Neural cell (in vitro differentiated cells): ENCODE measurements around the gene TMEM63B. TPM values are rescaled to one million over a fixed set of nuclear protein-coding genes. Genes with fewer than 3 reads are reported as not detected.

Experiments
- H2AFZ ChIP-seq: fragments of 200-600, 300-800 bp; sonication (generic), shearing (Covaris generic); 2 replicates; pipeline ENCODE4 v1.6.0; 2014; ENCODE audit warnings: low read depth, mild to moderate bottlenecking, antibody characterized with exemption, low read length, moderate library complexity
- H3F3A ChIP-seq: fragments of 200-600 bp; shearing (Covaris generic); 2 replicates; pipeline ENCODE4 v1.6.1; 2016; ENCODE audit warnings: mild to moderate bottlenecking, moderate library complexity, mixed read lengths, antibody characterized with exemption, low read length; ENCODE audit not compliant: insufficient read depth, poor library complexity, severe bottlenecking
- H3K27ac ChIP-seq: fragments of 200-600, 300-800 bp; sonication (generic), shearing (Covaris generic); 2 replicates; pipeline ENCODE4 v1.5.1; 2014; ENCODE audit warnings: mild to moderate bottlenecking, low read length, moderate library complexity
- H3K27me3 ChIP-seq: fragments of 300-800, 200-600 bp; sonication (generic), shearing (Covaris generic); 2 replicates; pipeline ENCODE4 v1.6.0; 2014; ENCODE audit warnings: mild to moderate bottlenecking, low read depth, low read length, moderate library complexity; ENCODE audit not compliant: insufficient read depth
- H3K36me3 ChIP-seq: fragments of 300-800, 200-600 bp; sonication (generic), shearing (Covaris generic); 2 replicates; pipeline ENCODE4 v1.5.1; 2014; ENCODE audit warnings: mild to moderate bottlenecking, antibody characterized with exemption, low read length, moderate library complexity; ENCODE audit not compliant: insufficient read depth
- H3K4me2 ChIP-seq: fragments of 300-800, 200-600 bp; sonication (generic), shearing (Covaris generic); 2 replicates; pipeline ENCODE4 v1.6.0; 2014; ENCODE audit warnings: mild to moderate bottlenecking, low read length
- H3K4me3 ChIP-seq: fragments of 300-800, 200-600 bp; sonication (generic), shearing (Covaris generic); 2 replicates; pipeline ENCODE4 v1.5.1; 2014; ENCODE audit warnings: mild to moderate bottlenecking, low read length, moderate library complexity
- H3K79me2 ChIP-seq: fragments of 200-600 bp; shearing (Covaris generic); replicated peaks from 2 replicates; pipeline ENCODE4 v1.6.0; 2014; ENCODE audit warnings: mild to moderate bottlenecking, low read length, moderate library complexity; ENCODE audit not compliant: insufficient read depth
- H3K9ac ChIP-seq: fragments of 300-800, 200-600 bp; sonication (generic), shearing (Covaris generic); 2 replicates; pipeline ENCODE4 v1.6.1; 2016; ENCODE audit warnings: mild to moderate bottlenecking, low read length, mixed read lengths
- H3K9me2 ChIP-seq: fragments of 200-600 bp; shearing (Covaris generic); 2 replicates; pipeline ENCODE4 v1.6.1; 2016; ENCODE audit warnings: mild to moderate bottlenecking, low read length, mixed read lengths; ENCODE audit not compliant: insufficient read depth
- H3K9me3 ChIP-seq: fragments of 200-600, 300-800 bp; sonication (generic), shearing (Covaris generic); 2 replicates; pipeline ENCODE4 v1.6.1; 2016; ENCODE audit warnings: mild to moderate bottlenecking, mixed run types, low read length, moderate library complexity, mixed read lengths
- H4K20me1 ChIP-seq: fragments of 200-600 bp; shearing (Covaris generic); 2 replicates; pipeline ENCODE4 v1.6.1; 2016; ENCODE audit warnings: mild to moderate bottlenecking, mixed run types; ENCODE audit not compliant: insufficient read depth
- CTCF ChIP-seq: fragments of 450-650 bp; IDR thresholded peaks from 2 replicates; pipeline ENCODE4 v1.5.1; 2014; ENCODE audit warnings: antibody characterized with exemption, mild to moderate bottlenecking, moderate library complexity; ENCODE audit not compliant: poor library complexity, severe bottlenecking
- EP300 ChIP-seq: fragments of 450-650 bp; conservative IDR thresholded peaks from 2 replicates; pipeline ENCODE4 v1.6.1; 2014; ENCODE audit warnings: antibody characterized with exemption, mild to moderate bottlenecking, moderate library complexity; ENCODE audit not compliant: poor library complexity, severe bottlenecking
- EZH2 ChIP-seq: fragments of 200-600, 300-800 bp; shearing (Covaris generic), sonication (generic); IDR thresholded peaks from 2 replicates; pipeline ENCODE4 v1.6.1; 2014; ENCODE audit warnings: antibody characterized with exemption, low read length, borderline replicate concordance, mild to moderate bottlenecking; ENCODE audit not compliant: insufficient read depth, poor library complexity, severe bottlenecking
- MXI1 ChIP-seq: fragments of 450-650 bp; conservative IDR thresholded peaks from 2 replicates; pipeline ENCODE4 v1.6.1; 2014; ENCODE audit warnings: antibody characterized with exemption, mild to moderate bottlenecking; ENCODE audit not compliant: poor library complexity, severe bottlenecking
- POLR2AphosphoS5 ChIP-seq: IDR thresholded peaks from 2 replicates; pipeline ENCODE4 v1.6.1; 2012
- RAD21 ChIP-seq: fragments of 450-650 bp; conservative IDR thresholded peaks from 2 replicates; pipeline ENCODE4 v1.6.1; 2014; ENCODE audit warnings: antibody characterized with exemption, mild to moderate bottlenecking, moderate library complexity
- REST ChIP-seq: IDR thresholded peaks from 2 replicates; pipeline ENCODE4 v1.6.1; 2012; ENCODE audit warnings: borderline replicate concordance
- SMC3 ChIP-seq: fragments of 450-650 bp; conservative IDR thresholded peaks from 2 replicates; pipeline ENCODE4 v1.6.1; 2014; ENCODE audit warnings: antibody characterized with exemption, mild to moderate bottlenecking, moderate library complexity; ENCODE audit not compliant: poor library complexity
- TAF1 ChIP-seq: IDR thresholded peaks from 2 replicates; pipeline ENCODE4 v1.6.1; 2012; ENCODE audit warnings: low read depth
- polyA plus RNA-seq: library from polyadenylated mRNA; depleted of rRNA; stranded (reverse); fragments of >200 nt; gene quantifications from 2 replicates; pipeline ENCODE4 v1.2.3, GENCODE V29; 2014

The TMEM63B gene
- polyA plus RNA-seq, 1 donor from 2014 or later = 49.9 TPM

GRCh38 chr6:44110005-44110676 lies 17.2 kb upstream of the TMEM63B start:
- Histone ChIP-seq H3K79me2 (no peaks in the 10 kb centered on the region), H3K4me2 (no peak overlapping the region), H3K4me3 (no peak overlapping the region), H2AFZ (no peak overlapping the region), H3K36me3 (no peaks in the 10 kb centered on the region), H3F3A (no peaks in the 10 kb centered on the region), H4K20me1 (no peaks in the 10 kb centered on the region), H3K9me3 (no peaks in the 10 kb centered on the region), H3K27ac (no peak overlapping the region), H3K27me3 (no peaks in the 10 kb centered on the region), H3K9me2 (no peaks in the 10 kb centered on the region), H3K9ac (no peak overlapping the region)
- TF ChIP-seq MXI1 (no peak), CTCF (no peak), SMC3 (no peak)

- no peak overlapping the region for H3K4me3 ChIP-seq
- H3K4me2 ChIP-seq = no peak overlapping the region
- H3K9me2 ChIP-seq = no peaks in the 10 kb centered on the region
- no peak for TF ChIP-seq CTCF
- no peak for TF ChIP-seq POLR2AphosphoS5
- no peak for TF ChIP-seq EZH2
- TF ChIP-seq RAD21 = no peak
- no peak for TF ChIP-seq SMC3
- TF ChIP-seq EP300 = no peak
- TF ChIP-seq REST = no peak
- no peak for TF ChIP-seq MXI1
- no peak for TF ChIP-seq TAF1
- no peaks in the 10 kb centered on the region for H4K20me1 ChIP-seq
- H3K27ac ChIP-seq = no peak overlapping the region
- no peak overlapping the region for H2AFZ ChIP-seq
- no peaks in the 10 kb centered on the region for H3F3A ChIP-seq
- H3K9me3 ChIP-seq = no peaks in the 10 kb centered on the region
- no peaks in the 10 kb centered on the region for H3K36me3 ChIP-seq
- H3K79me2 ChIP-seq = no peaks in the 10 kb centered on the region
- no peak overlapping the region for H3K9ac ChIP-seq
- no peaks in the 10 kb centered on the region for H3K27me3 ChIP-seq
Observed at GRCh38 chr6:44110966-44111365, 16.4 kb upstream of the TMEM63B start.
